Left lobe of liver (tissue), 2 donors: Measurements from ENCODE around the gene VIPR2. TPM values are rescaled to one million over a fixed set of nuclear protein-coding genes. Genes with fewer than 3 reads are reported as not detected.
"Not testable (repeated sequence)": the region's sequence is repeated elsewhere in the genome, so short reads cannot be mapped to it uniquely, and the experiment has no call there.

Experiments
- ATAC-seq: fragments of 200-7000 bp; cut with Tn5 transposase; one replicate; pipeline ENCODE4 v1.9.1; 2020; ENCODE audit warnings: mild to moderate bottlenecking, moderate library complexity
- DNase-seq: peaks from one replicate; pipeline ENCODE4 v3.0.0-alpha.2; 2020; ENCODE audit warnings: low spot score
- total RNA-seq: library from RNA; stranded (reverse); gene quantifications from one replicate; pipeline ENCODE4 v1.2.1, GENCODE V29; 2021
- donor health status: DM: no; HTN: no; CAD: no; lungs with moderate emphysema.
- donor health status: DM: no; HTN: yes; CAD: no.

The VIPR2 gene
- total RNA-seq, 1 donor from 2014 or later, result 0.28 TPM

DNA sequence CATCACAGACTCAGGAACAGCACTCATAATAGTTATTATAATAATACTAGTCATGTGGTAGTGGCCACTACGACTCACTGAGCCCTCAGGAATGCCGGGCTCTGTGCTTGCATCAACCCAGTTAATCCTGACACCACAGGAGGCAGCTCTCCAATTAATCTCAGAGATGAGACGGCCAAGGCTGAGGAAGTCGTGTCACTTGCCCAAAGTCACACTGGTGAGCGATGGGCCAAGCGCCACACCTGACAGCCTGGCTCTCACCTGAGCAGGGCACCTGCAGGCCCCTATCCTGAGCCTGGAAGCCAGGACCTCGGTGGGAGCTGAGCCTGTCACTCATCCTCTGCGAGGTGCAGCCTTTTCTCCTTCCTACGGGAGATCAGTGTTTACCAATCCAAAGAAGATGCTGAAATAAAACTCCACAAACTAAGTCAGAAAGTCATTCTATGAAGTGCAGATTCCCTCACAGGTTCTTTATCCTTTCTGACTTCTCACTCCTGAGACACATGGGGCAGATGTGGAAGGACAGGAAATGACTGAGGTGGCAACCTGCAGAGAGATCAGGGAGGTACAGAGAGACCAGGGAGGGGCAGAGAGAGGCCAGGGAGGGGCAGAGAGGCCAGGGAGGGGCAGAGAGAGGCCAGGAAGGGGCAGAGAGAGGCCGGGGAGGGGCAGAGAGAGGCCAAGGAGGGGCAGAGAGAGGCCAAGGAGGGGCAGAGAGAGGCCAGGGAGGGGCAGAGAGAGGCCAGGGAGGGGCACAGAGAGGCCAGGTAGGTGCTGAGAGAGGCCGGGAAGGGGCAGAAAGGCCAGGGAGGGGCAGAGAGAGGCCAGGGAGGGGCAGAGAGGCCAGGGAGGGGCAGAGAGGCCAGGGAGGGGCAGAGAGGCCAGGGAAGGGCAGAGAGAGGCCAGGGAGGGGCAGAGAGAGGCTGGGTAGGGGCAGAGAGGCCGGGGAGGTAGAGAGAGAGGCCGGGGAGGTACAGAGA is 38.5 kb downstream of the VIPR2 start:
- DNase-seq (no peak), ATAC-seq (no peak)

DNA sequence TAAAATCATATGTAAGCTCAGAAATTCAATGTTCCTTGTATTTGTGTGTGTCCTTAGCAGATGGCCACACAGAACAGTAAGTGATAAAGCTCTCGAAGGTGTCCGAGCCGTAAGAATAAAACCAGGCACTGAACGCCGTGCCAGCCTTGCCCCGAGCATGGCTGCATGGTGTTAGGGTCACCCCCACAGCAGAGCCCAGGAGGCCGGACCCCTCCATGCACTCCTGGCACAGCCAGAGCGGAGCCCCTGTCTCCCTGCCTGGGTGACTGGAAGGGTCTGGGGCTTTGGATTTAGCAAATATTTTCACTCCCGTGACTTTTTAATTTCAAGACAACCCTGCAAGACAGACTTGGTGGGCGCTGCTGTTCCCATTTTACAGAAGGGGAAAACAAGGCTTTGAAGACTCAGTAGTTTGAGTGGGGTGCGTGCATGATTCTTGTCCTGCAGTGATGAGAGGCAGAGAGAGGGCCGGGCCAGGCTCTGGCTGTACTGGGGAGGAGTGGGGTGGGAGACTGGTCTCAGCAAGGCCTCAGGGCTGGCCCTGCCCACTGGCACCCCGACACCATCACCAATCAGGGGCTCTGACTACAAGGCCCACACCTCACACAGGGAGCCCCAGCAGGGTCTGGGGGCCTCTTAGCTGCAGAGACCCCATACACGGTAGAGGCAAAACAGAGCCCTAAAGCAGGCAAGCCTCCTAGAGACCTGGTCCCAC is 39.4 kb downstream of the VIPR2 start:
- ATAC-seq (no peak), DNase-seq (no peak)

DNA sequence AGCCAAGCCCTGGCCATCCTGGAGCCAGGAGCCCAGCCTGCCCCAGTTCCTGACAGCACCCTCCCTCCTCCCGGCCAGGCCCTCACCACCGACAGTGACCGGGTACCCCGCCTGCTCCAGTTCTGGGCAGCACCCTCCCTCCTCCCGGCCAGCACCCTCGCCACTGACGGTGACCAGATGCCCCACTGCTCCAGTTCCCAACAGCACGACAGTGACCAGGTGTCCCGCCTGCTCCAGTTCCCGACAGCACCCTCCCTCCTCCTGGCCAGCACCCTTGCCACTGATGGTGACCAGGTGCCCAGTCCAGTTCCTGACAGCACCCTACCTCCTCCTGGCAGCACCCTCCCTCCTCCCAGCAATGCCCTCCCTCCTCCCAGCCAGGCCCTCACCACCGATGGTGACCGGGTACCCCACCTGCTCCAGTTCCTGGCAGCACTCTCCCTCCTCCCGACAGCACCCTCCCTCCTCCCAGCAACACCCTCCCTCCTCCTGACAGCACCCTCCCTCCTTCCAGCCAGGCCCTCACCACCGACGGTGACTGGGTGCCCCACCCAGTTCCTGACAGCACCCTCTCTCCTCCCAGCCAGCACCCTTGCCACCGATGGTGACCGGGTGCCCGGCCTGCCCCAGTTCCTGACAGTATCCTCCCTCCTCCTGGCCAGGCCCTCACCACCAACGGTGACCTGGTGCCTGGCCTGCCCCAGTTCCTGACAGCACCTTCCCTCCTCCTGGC is 40.3 kb downstream of the VIPR2 start:
- no peak for DNase-seq

DNA sequence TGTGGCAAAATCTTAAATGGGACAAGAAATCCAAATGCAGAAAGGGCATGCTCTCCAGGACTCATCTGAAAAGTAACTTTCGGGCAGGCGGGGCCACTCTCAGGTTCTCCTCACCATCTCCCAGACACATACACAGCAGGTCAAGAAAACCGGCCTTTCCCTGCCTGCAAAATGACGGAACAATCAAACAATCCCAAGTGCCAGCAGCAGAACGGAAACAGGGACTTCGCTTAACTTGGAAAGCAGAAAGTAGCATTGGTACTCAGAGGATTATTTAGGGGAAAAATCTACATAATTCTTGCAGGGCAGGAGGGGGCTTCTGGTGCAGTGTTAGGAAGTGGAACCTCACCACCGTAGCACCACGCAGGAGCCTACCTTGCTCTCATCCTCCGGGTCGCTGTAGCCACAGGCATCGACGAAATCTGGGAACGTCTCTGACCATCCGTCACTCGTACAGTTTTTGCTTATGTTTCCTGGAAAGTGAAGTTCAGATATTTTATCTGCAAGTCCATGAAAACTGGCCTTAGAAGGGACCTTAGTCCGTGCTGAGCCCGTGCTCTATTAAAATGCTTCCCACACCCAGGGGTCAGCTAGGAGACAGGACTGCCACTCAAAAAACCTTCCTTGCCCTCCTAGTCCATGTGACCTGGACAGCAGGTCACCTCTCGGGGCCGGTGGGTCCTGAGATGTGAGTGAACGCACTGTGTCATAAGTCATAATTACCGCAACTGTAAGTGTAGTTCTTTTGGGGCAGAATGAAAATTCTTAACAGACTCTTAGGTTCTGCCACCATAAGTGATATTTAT is 41.1 kb downstream of the VIPR2 start:
- DNase-seq (no peak), ATAC-seq (no peak)

More for the DNA sequence above, 40.3 kb downstream of the VIPR2 start:
- no peak for ATAC-seq

DNA sequence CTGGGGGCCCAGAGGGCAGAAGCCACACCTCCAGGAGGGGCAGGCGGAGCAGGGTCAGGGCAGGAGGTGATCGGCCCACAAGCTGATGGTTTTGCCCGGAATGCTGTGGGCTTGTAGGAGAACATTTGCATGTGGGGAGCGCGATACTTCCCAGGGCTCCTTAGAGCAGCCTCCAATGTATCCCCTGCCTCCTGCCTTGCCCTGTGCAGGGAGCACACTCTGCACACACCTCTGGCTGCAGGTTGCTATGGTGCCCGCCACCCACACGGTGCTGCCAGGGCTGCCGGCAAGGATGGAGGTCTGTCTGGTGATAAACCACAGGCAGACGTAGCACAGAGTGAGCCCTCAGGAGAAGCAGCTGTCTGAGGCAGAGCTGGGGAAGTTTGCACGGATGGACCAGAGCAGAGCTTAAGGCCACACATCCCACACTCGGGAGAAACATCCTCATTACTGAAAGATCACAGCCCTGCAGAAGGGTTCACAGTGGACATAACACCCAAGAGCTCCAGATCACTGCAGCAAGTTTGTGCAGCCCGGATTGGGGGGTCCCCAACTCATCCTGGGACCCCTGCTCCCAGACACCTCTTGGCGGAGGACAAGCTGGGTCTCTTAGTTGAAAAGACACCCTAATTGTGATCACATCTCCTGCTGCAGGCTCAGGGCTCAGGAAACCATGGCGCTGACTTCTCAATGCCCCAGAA is 41.8 kb downstream of the VIPR2 start:
- DNase-seq (no peak), ATAC-seq (no peak)

DNA sequence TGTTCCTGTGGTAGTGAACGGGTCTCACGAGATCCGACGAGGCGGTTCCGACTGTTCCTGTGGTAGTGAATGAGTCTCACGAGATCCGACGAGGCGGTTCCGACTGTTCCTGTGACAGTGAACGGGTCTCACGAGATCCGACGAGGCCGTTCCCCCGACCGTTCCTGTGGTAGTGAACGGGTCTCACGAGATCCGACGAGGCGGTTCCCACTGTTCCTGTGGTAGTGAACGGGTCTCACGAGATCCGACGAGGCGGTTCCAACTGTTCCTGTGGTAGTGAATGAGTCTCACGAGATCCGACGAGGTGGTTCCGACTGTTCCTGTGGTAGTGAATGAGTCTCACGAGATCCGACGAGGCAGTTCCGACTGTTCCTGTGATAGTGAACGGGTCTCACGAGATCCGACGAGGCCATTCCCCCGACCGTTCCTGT is 43.0 kb downstream of the VIPR2 start:
- DNase-seq, ATAC-seq: not testable (repeated sequence)

DNA sequence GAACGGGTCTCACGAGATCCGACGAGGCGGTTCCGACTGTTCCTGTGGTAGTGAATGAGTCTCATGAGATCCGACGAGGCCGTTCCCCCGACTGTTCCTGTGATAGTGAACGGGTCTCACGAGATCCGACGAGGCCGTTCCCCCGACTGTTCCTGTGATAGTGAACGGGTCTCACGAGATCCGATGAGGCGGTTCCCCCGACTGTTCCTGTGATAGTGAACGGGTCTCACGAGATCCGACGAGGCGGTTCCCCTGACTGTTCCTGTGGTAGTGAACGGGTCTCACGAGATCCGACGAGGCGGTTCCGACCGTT is 43.6 kb downstream of the VIPR2 start:
- DNase-seq, ATAC-seq: not testable (repeated sequence)

DNA sequence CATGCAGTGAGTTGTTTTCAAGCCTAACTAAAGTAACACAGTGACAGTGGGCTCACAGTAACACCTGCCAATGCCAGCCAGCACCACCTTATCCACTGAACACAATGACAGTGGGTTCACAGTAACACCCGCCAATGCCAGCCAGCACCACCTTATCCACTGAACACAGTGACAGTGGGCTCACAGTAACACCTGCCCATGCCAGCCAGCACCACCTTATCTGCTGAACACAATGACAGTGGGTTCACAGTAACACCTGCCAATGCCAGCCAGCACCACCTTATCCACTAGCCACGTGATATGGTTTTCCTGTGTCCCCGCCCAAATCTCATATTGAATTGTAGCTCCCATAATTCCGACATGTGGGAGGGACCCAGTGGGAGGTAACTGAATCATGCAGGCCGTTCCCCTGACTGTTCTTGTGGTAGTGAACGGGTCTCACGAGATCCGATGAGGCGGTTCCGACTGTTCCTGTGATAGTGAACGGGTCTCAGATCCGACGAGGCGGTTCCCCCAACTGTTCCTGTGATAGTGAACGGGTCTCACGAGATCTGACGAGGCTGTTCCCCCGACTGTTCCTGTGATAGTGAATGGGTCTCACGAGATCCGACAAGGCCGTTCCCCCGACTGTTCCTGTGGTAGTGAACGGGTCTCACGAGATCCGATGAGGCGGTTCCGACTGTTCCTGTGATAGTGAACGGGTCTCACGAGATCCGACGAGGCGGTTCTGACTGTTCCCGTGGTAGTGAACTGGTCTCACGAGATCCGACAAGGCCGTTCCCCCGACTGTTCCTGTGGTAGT is 44.2 kb downstream of the VIPR2 start:
- not testable (repeated sequence) for ATAC-seq, DNase-seq

DNA sequence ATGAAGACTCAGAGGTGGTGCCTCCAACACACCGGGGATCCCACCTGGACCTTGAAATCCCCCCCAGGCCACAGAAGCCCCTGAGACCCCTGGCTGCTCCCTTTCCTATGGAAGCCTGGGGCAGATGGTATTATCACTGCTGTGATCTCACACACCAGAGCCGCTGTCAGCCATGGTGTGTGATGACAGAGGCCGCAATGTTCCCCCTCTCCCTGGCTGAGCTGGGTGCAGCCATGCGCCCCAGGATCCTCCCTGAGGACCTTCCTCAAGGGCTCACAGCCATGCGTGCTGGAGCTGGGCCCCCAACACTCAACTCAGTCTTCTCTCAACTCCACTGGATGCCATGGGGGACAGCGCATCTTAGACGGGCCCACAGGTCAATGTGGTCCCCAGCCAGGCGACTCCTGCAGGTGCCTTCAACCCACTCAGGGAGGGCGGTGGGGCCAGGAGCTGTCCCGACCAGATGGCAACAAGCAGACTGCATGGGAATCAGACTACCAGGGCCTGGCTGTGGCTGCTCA is 44.9 kb downstream of the VIPR2 start:
- ATAC-seq (no peak), DNase-seq (peak; percentile 24)

DNA sequence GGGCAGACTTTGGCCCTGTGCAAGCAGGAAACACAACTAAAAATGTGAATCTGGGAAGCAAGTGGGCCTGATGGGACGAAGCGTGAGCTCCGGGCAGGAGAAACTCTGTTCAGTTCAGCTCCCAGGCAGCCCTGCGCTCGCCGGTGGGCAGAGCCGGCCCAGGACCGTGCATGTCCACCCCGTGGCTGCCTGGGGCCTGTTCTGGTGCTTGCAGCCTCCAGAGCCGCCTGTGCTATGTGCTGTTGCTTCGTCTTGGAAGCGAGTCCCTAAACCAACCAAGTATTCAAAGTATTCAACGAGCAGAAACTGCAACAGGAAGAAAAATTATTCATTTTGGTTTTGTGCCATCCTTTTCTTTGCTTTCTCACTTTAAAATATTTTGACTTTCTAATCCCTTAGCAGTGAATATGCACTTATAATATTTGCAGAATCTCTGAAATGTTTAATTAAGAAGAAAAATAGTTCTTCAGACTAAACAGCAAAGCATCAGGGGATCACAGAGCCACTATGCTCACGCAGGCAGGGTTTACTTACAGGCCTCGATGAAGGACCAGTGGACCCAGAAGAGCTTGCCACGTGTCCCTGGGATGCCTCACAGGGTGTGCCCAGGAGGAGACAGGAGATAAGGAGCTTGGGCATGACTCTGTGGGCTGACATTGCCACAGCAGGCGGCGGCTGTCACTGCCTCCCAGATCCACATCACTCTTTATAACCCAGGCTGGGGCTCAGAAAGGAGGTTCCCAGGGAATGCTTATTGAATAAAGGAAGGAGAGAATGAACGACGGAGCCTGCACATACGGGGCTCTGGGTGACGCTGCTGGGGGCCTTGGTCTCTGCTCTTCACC is 45.6 kb downstream of the VIPR2 start:
- ATAC-seq (no peak), DNase-seq (peak; percentile 33)

DNA sequence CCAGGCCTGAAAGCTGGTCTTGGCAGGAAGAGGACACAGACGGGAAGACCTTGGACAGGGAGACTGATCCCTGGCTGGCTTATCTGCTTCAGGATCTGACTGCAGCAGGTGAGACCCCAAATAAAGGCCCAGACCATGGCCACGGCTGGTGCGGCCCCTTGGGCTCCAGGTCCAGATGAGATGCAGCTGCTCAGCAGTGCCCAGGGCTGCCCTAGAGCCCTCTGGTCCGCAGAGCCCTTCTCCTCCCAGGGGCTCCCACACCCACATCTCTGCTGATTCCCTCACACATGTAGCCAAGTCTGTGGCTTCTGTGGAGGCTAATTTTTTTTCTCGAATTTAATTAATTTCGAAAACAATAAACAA is 46.3 kb downstream of the VIPR2 start:
- DNase-seq, result no peak
- no peak for ATAC-seq

DNA sequence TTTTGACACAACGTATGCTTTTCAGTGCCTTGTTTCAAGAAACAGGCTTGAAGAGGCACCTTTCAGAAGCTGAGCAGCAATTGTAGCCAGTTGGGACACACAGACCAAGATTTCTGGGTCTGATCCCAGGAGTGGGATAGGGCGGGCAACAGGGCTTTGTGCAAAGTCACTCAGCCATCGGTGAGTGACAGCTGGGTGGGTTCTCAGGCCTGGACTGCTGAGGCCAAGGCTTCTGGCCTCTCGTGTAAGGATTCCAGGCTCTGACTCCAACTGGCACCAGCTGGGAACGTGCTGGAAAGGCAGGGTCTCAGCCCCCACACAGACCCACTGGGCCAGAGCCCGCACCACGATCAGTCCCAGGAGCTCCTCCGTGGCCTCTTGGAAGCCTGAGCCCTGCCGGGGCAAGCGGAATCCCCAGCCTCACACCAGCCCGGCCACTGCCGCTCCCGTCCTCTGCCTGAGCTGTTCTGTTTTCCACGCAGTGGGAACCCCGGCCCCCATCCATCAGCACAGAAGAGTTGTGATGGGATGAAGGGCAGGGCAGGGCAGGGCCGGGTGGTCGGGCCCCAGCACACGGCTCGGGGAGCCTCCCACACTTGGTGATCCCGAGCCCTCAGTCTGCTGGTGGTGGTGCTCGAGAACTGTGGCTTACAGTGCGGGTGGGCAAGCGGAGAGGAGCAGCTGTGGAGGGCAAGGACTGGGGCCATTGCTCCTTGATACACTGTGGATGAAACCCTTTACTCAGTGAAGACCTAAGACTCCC is 46.8 kb downstream of the VIPR2 start:
- DNase-seq (peak; percentile 27), ATAC-seq (no peak)

DNA sequence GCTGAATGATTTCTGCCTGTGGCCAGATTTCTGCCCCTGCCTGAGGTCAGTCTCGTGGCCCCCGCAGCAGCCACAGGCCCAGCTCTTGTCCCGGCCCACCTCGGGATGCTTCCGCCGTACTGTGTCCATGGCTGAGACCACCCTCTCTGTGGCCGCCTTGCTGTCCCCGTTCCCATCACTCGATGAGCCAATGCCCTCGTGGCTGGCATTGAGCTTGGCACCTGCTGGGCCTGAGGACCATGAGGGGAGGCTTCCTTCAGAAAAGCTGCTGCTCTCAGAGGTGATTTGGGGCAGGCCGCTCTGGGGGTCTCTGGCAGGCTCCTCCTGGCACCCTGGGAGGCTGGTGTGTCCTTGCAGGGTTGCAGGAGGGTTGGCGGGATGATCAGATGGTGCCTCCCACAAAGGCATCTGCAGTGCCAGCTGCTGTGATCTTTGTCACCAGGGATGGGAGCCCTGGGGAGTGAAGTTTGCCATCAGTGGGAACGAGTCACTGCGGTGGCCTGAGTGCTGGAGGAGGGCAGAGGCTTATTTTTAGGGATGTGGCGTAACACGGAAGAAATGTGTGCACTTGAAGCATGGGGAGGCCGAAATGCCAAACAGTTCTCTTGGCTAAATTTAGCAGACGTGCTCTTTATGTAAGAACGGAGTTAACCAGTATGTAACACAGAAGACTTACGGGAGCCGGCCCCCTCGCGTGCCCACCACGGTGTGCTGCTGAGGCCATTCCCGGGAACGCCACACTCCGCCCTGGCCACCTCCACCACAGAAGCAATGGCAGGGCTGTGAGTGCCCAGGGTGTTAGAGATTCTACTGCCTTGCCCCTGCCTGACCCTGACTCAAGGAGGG is 47.7 kb downstream of the VIPR2 start:
- no peak for ATAC-seq
- DNase-seq, result peak; percentile 32

DNA sequence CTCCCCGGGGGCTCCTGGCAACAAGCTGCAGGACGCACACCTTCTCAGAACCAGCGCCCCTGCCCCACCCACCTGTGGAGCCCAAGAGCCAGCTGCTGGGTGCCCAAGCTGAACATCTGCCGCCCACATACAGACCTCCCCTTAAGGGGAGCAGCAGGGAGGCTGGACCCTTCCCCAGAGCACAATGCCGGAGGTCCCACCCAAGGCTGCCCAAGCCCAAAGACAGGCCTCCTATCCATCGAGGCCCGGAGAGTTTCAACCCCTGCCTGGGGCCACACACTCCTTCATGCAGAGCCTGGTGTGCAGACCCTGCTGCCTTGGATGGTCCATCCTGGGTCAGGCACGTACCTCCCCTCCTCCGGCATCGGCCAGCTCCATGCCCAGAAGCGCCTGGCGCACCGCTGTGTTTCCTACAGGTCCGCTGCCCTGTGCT is 48.7 kb downstream of the VIPR2 start:
- ATAC-seq (no peak), DNase-seq (peak; percentile 35)

DNA sequence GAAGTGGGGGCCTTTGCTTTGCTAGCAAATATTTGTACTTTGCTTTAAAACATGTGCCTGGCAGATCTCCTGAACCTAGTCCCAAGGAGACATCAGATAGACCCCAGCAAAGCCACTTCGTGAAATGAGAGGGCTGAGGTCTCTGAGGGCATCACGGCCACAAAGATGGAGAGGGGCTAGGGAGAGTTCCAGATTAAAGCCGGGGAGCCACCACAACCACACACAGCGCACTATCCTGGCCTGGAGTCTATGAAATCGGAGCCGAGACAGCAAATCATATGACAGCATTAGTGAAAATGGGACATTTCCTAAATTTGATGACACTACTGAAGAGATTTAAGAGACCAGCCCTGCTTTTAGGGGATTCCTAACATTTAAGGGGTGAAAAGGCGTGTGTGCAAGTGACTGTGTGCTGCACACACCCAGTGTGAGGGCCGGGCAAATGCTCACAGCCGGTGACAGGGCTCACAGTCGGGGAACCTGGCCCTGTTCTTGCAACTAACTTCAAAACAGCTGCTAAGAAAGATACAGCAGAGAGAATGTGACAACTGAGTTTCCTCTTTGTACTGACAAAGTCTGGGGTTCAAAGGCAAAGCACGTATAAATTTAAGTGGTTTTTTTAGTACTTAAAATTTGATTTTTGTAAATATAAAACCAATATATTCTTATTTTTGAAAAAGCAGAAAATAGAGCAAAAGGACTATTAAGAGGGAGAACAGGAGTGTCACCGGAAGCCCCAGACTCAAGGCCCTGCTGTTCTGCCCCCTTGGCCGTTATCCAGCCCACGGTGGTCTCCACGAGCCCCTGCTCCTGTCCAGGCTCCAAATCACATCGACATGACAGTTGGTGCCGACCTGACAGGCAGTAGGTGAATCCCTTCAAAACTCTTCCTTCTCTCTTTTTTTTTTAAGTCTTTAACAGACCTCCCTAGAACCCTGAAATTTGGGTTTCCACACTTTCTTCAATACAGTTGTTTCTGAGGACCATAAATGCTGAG is 49.5 kb downstream of the VIPR2 start:
- DNase-seq (no peak), ATAC-seq (no peak)
